GM19025 (cell line): ENCODE measurements around the gene CT45A7.
"Not testable (repeated sequence)": the region's sequence is repeated elsewhere in the genome, so short reads cannot be mapped to it uniquely, and the experiment has no call there.

Experiments
- ATAC-seq: cut with Tn5 transposase; IDR thresholded peaks from one replicate; pipeline ENCODE4 v1.9.1; 2021; ENCODE audit warnings: mild to moderate bottlenecking, low read depth, moderate library complexity; ENCODE audit not compliant: unreplicated experiment

CT45A7 gene

GRCh38 chrX:135837180-135837579 is at the start of gene CT45A7:
TSS of gene CT45A7 (minus strand) at chrX:135837280. CDS start at chrX:135833533, 3,747 bp downstream.
- ATAC-seq = not testable (repeated sequence)

DNA sequence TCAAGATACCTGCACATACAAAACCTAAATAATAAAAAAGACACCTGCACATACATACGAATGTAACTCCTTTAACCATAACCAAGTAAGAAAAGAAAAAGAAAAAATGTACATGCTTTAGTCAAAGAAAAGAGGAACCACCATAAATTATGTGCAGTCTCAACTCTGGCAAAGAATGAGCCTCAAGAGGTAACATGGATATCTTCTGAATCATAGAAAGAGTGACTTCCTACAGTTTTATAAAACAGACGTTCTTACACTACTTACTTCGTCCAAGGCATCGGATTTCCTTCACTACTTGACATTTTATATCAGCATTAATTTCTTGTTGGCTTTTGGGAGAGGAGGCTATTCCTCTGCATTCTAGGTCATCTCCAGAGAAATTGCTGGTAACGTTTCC is 45.7 kb upstream of the CT45A7 start:
- not testable (repeated sequence) for ATAC-seq

DNA sequence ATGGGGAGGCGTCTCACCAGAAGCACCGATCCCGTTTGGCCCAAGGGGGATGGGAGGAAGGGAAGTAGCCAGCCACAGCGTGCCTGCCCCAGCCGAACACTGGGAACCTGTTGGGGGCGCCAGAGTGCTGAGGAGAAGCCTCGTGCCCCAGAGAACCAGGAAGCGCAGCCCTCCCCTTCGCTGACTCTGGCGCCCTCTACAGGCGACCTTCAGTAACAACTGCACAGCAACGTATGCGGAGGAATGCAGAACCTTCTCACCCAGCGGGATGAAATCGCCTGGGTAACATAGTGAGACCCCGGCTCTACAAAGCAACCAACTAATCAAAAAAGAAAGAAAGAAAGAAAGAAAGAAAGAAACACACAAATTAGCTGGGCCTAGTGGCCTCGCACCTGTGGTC is 34.6 kb upstream of the CT45A7 start, which contains the start of gene CT45A9:
Gene CT45A9, minus strand, starts transcription at position 101 of the 400 bp plus-strand sequence. CDS start 3,751 bp downstream, outside the sequence.
- not testable (repeated sequence) for ATAC-seq

DNA sequence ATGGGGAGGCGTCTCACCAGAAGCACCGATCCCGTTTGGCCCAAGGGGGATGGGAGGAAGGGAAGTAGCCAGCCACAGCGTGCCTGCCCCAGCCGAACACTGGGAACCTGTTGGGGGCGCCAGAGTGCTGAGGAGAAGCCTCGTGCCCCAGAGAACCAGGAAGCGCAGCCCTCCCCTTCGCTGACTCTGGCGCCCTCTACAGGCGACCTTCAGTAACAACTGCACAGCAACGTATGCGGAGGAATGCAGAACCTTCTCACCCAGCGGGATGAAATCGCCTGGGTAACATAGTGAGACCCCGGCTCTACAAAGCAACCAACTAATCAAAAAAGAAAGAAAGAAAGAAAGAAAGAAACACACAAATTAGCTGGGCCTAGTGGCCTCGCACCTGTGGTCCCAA is 17.4 kb upstream of the CT45A7 start, which contains the start of gene CT45A8:
Gene CT45A8, minus strand, starts transcription at position 101 of the 400 bp plus-strand sequence. CDS start 3,755 bp downstream, outside the sequence.
- not testable (repeated sequence) for ATAC-seq

DNA sequence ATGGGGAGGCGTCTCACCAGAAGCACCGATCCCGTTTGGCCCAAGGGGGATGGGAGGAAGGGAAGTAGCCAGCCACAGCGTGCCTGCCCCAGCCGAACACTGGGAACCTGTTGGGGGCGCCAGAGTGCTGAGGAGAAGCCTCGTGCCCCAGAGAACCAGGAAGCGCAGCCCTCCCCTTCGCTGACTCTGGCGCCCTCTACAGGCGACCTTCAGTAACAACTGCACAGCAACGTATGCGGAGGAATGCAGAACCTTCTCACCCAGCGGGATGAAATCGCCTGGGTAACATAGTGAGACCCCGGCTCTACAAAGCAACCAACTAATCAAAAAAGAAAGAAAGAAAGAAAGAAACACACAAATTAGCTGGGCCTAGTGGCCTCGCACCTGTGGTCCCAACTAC is 17.2 kb downstream of the CT45A7 start, which contains the start of gene CT45A2:
Gene CT45A2, minus strand, starts transcription at position 101 of the 400 bp plus-strand sequence. CDS start 3,747 bp downstream, outside the sequence.
- not testable (repeated sequence) for ATAC-seq

- ATAC-seq = not testable (repeated sequence)
These were observed 34.4 kb downstream of the CT45A7 start, which contains the start of gene CT45A6 for GRCh38 chrX:135802687-135803086. TSS of gene CT45A6 (minus strand) at chrX:135802787. CDS start at chrX:135798993, 3,794 bp downstream.

DNA sequence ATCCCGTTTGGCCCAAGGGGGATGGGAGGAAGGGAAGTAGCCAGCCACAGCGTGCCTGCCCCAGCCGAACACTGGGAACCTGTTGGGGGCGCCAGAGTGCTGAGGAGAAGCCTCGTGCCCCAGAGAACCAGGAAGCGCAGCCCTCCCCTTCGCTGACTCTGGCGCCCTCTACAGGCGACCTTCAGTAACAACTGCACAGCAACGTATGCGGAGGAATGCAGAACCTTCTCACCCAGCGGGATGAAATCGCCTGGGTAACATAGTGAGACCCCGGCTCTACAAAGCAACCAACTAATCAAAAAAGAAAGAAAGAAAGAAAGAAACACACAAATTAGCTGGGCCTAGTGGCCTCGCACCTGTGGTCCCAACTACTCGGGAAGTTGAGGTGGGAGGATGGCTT is 51.7 kb downstream of the CT45A7 start, which contains the start of gene CT45A5:
Gene CT45A5, minus strand, starts transcription at position 101 of the 400 bp plus-strand sequence. CDS start 3,774 bp downstream, outside the sequence.
- ATAC-seq = not testable (repeated sequence)
